ENCODE measurements around the gene TMEM190. TPM values are rescaled to one million over a fixed set of nuclear protein-coding genes. Genes with fewer than 3 reads are reported as not detected.

Gene TMEM190
- polyA plus RNA-seq, 4 donors: 0.30 to 0.31 TPM; not detected in 2

DNA sequence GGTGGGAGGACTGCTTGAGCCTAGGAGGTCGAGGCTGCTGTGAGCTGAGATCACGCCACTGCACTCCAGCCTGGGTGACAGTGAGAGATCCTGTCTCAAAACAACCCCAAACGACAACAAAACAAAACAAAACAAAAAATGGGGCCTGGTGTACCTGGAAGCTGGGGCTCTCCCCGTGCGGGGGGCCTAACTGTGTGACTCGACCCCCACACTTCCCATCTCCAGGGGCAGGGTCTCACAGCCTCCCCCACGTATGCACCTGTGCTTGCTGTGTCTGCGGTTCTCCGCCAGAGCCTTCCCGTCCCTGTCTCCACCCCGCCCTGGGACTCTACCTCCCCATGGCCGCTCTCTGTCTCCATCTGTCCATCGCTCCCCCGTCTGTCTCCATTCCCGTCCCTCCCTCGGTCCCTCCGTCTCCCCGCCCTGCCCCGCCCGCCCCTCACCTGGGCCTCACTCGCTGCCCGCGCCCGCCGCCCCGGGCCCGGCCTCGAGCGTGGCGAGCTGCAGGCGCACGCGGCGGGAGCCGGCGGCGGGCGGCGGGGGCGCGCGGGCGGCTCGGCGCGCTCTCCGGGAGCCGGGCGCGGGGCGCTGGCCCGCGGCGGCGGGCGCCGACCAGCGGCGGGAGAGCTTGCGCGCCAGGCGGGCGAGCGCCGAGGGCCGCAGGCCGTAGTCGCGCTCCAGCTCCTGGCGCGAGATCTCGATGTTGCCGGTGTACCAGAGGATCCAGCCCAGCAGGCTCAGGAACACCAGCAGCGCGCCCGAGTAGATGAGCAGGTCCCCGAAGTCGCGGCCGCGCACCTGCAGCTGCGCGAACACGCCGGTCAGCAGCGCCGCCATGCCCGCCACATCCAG is 6.9 kb downstream of the TMEM190 start:
- H3K27me3 ChIP-seq (ENCODE audit: control insufficient read depth in 3 of 3, insufficient read depth in 3 of 3, low read length in 3 of 3): no peaks in the 10 kb centered on the region
- no peak for FAIRE-seq
- peak in 1 of 2 donors; percentile 58 for DNase-seq
- WGBS, 3 donors: 3 to 6% (median 4%) methylated on average over 44 to 88 of the region's 88 CpGs
- peaks cover 0 to 7% of the 10 kb centered on the region in 2 donors for H3K9me3 ChIP-seq (ENCODE audit: control insufficient read depth in 2 of 2, insufficient read depth in 1 of 2, low read depth in 1 of 2, low read length in 1 of 2)
- H3K36me3 ChIP-seq (ENCODE audit: control insufficient read depth in 3 of 3, insufficient read depth in 2 of 3, low read depth in 1 of 3, low read length in 3 of 3): peaks cover 4 to 43% (median 10%) of the 10 kb centered on the region in 3 donors
- peak overlapping the region; percentile 86 to 97 (median 86) for H3K27ac ChIP-seq (ENCODE audit: low read depth in 1 of 3, low read length in 2 of 3)
- peak overlapping the region; percentile 44 to 75 (median 63) for H3K4me3 ChIP-seq (ENCODE audit: low read depth in 1 of 3, low read length in 3 of 3)
- peaks cover 7 to 33% (median 8%) of the 10 kb centered on the region in 3 donors for H3K4me1 ChIP-seq (ENCODE audit: control insufficient read depth in 3 of 3, insufficient read depth in 2 of 3, low read depth in 1 of 3, low read length in 2 of 3)

- FAIRE-seq (no peak), DNase-seq (peak; percentile 77 to 85)
- peak within 1 kb of the TSS; percentile 86 to 99 (median 97) for H3K27ac ChIP-seq (ENCODE audit: low read depth in 1 of 3, low read length in 2 of 3)
- WGBS, 3 donors: 5 to 16% (median 11%) methylated on average over 53 to 72 of the region's 72 CpGs
- H3K36me3 ChIP-seq (ENCODE audit: control insufficient read depth in 3 of 3, insufficient read depth in 2 of 3, low read depth in 1 of 3, low read length in 3 of 3): peaks cover 4 to 45% (median 17%) of the 10 kb centered on the region in 3 donors
- peak within 1 kb of the TSS; percentile 63 to 97 (median 75) for H3K4me3 ChIP-seq (ENCODE audit: low read depth in 1 of 3, low read length in 3 of 3)
- H3K9me3 ChIP-seq (ENCODE audit: control insufficient read depth in 2 of 2, insufficient read depth in 1 of 2, low read depth in 1 of 2, low read length in 1 of 2): peaks cover 0 to 7% of the 10 kb centered on the region in 2 donors
- peaks cover 8 to 37% (median 12%) of the 10 kb centered on the region in 3 donors for H3K4me1 ChIP-seq (ENCODE audit: control insufficient read depth in 3 of 3, insufficient read depth in 2 of 3, low read depth in 1 of 3, low read length in 2 of 3)
- no peaks in the 10 kb centered on the region for H3K27me3 ChIP-seq (ENCODE audit: control insufficient read depth in 3 of 3, insufficient read depth in 3 of 3, low read length in 3 of 3)
These were observed 7.7 kb downstream of the TMEM190 start, which contains the start of gene TMEM238 for GRCh38 chr19:55384131-55384919. TMEM238 (minus strand) TSS chr19:55384292; CDS start chr19:55384259, 33 bp downstream.

DNA sequence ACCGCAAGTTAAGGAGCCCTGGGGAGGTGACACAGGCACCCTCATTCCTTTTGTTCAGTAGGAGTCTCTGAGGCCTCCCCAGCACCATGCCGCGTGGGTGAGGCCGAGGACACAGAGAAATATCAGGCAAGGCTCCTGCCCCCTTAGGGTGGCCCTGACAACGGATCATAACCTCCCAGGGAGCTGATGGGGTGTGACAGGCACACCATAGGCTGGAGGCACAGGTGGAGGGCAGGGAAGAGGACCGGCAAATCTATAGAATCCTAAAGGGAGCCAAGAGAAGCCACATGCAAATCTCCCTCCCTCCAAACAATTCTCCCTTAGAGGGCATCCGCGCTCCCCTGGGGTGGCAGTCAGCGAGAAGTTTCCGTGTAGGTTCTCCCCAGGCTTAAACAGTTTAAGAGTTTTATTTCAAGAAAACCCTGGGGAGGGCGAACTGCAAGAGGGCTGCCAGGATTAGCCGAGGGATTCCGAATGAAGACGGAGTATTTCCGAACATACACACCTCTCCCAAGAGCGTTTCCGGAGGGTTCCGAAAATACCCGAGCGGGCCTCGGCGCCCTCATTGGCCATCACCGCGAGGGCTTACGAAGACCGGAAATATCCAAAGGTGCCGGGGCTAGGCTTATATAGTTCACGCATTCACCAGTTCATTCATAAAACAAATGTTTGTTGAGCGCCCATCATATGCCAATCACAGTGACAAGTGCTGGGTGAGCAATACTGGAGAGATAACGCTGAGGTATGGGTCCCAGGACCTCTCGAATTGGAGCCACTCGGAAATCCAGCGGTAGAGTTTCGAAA is 8.5 kb downstream of the TMEM190 start:
- Histone ChIP-seq H3K36me3 (ENCODE audit: control insufficient read depth in 3 of 3, insufficient read depth in 2 of 3, low read depth in 1 of 3, low read length in 3 of 3) (peaks cover 4 to 49% (median 17%) of the 10 kb centered on the region in 3 donors), H3K9me3 (ENCODE audit: control insufficient read depth in 2 of 2, insufficient read depth in 1 of 2, low read depth in 1 of 2, low read length in 1 of 2) (peaks cover 0 to 7% of the 10 kb centered on the region in 2 donors), H3K27ac (ENCODE audit: low read depth in 1 of 3, low read length in 2 of 3) (peak overlapping the region; percentile 86 to 99 (median 97)), H3K4me3 (ENCODE audit: low read depth in 1 of 3, low read length in 3 of 3) (peak overlapping the region; percentile 47 to 97 (median 75)), H3K4me1 (ENCODE audit: control insufficient read depth in 3 of 3, insufficient read depth in 2 of 3, low read depth in 1 of 3, low read length in 2 of 3) (peaks cover 8 to 37% (median 12%) of the 10 kb centered on the region in 3 donors), H3K27me3 (ENCODE audit: control insufficient read depth in 3 of 3, insufficient read depth in 3 of 3, low read length in 3 of 3) (no peaks in the 10 kb centered on the region)
- 3 to 4% (median 4%) methylated on average over 34 of the region's 34 CpGs for WGBS, 3 donors
- no peak for FAIRE-seq
- peak; percentile 97 to 98 for DNase-seq

- peaks cover 4 to 53% (median 17%) of the 10 kb centered on the region in 3 donors for H3K36me3 ChIP-seq (ENCODE audit: control insufficient read depth in 3 of 3, insufficient read depth in 2 of 3, low read depth in 1 of 3, low read length in 3 of 3)
- no peak for FAIRE-seq
- peaks cover 8 to 37% (median 12%) of the 10 kb centered on the region in 3 donors for H3K4me1 ChIP-seq (ENCODE audit: control insufficient read depth in 3 of 3, insufficient read depth in 2 of 3, low read depth in 1 of 3, low read length in 2 of 3)
- H3K27me3 ChIP-seq (ENCODE audit: control insufficient read depth in 3 of 3, insufficient read depth in 3 of 3, low read length in 3 of 3): no peaks in the 10 kb centered on the region
- peaks cover 0 to 7% of the 10 kb centered on the region in 2 donors for H3K9me3 ChIP-seq (ENCODE audit: control insufficient read depth in 2 of 2, insufficient read depth in 1 of 2, low read depth in 1 of 2, low read length in 1 of 2)
- DNase-seq: peak; percentile 99
- 0% methylated on average over 68 of the region's 68 CpGs for WGBS, 3 donors
- peak within 1 kb of the TSS; percentile 86 to 99 (median 97) for H3K27ac ChIP-seq (ENCODE audit: low read depth in 1 of 3, low read length in 2 of 3)
- peak within 1 kb of the TSS; percentile 75 to 97 (median 95) for H3K4me3 ChIP-seq (ENCODE audit: low read depth in 1 of 3, low read length in 3 of 3)
These were observed 9.3 kb downstream of the TMEM190 start, which contains the start of gene RPL28 for GRCh38 chr19:55385724-55386492. RPL28 (plus strand) TSS chr19:55385932; CDS start chr19:55386358, 426 bp downstream.

DNA sequence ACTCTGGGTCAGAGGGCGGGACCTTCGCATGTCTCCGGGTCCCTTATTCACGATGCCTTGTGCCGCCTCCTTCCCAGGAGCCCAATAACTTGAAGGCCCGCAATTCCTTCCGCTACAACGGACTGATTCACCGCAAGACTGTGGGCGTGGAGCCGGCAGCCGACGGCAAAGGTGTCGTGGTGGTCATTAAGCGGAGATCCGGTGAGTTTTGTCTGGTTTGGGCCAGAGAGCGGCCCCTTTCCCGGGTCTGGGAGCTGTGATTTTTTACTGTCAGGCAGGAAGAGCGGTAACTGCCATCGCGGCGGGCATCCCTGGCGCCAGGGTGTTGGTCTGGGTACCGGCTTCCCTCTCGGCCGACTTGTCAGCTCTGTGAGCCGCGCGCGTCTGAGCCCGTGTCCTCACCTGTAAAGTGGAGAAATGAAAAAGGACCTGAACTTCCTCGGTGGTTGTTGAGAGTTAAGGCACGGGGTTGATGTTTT is 9.9 kb downstream of the TMEM190 start:
- no peak for FAIRE-seq
- H3K36me3 ChIP-seq (ENCODE audit: control insufficient read depth in 3 of 3, insufficient read depth in 2 of 3, low read depth in 1 of 3, low read length in 3 of 3): peaks cover 4 to 59% (median 20%) of the 10 kb centered on the region in 3 donors
- H3K27ac ChIP-seq (ENCODE audit: low read depth in 1 of 3, low read length in 2 of 3): peak overlapping the region in 2 of 3 donors; percentile 66 to 97
- 1% methylated on average over 33 of the region's 33 CpGs for WGBS, 3 donors
- DNase-seq: peak in 1 of 2 donors; percentile 16
- H3K27me3 ChIP-seq (ENCODE audit: control insufficient read depth in 3 of 3, insufficient read depth in 3 of 3, low read length in 3 of 3): no peaks in the 10 kb centered on the region
- H3K9me3 ChIP-seq (ENCODE audit: control insufficient read depth in 2 of 2, insufficient read depth in 1 of 2, low read depth in 1 of 2, low read length in 1 of 2): peaks cover 0 to 7% of the 10 kb centered on the region in 2 donors
- H3K4me1 ChIP-seq (ENCODE audit: control insufficient read depth in 3 of 3, insufficient read depth in 2 of 3, low read depth in 1 of 3, low read length in 2 of 3): peaks cover 8 to 37% (median 13%) of the 10 kb centered on the region in 3 donors
- H3K4me3 ChIP-seq (ENCODE audit: low read depth in 1 of 3, low read length in 3 of 3): peak overlapping the region; percentile 63 to 97 (median 95)

DNA sequence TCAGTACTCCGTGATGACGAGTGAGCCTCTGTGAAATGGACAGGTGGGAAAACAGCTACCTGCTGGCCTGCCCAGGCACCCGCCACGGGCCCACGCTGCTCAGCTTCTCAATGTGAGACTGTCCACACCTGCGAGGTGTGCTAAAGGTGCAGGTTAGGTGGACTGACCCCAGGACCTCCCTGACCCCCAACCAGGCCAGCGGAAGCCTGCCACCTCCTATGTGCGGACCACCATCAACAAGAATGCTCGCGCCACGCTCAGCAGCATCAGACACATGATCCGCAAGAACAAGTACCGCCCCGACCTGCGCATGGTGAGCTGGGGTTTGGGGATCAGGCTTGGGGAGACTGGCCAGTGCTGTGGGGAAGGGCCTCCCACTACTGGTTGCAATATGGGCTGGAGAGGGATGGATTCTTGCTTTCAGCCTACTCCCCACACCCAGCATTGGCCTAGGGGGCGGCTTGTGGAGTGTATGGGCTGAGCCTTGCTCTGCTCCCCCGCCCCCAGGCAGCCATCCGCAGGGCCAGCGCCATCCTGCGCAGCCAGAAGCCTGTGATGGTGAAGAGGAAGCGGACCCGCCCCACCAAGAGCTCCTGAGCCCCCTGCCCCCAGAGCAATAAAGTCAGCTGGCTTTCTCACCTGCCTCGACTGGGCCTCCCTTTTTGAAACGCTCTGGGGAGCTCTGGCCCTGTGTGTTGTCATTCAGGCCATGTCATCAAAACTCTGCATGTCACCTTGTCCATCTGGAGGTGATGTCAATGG is 11.3 kb downstream of the TMEM190 start:
- no peak overlapping the region for H3K27ac ChIP-seq (ENCODE audit: low read depth in 1 of 3, low read length in 2 of 3)
- peaks cover 0 to under 1% of the 10 kb centered on the region in 2 donors for H3K9me3 ChIP-seq (ENCODE audit: control insufficient read depth in 2 of 2, insufficient read depth in 1 of 2, low read depth in 1 of 2, low read length in 1 of 2)
- peak overlapping the region in 2 of 3 donors; percentile 63 to 97 for H3K4me3 ChIP-seq (ENCODE audit: low read depth in 1 of 3, low read length in 3 of 3)
- peaks cover 4 to 65% (median 20%) of the 10 kb centered on the region in 3 donors for H3K36me3 ChIP-seq (ENCODE audit: control insufficient read depth in 3 of 3, insufficient read depth in 2 of 3, low read depth in 1 of 3, low read length in 3 of 3)
- 78 to 82% (median 79%) methylated on average over 24 of the region's 24 CpGs for WGBS, 3 donors
- DNase-seq (no peak), FAIRE-seq (no peak)
- no peaks in the 10 kb centered on the region for H3K27me3 ChIP-seq (ENCODE audit: control insufficient read depth in 3 of 3, insufficient read depth in 3 of 3, low read length in 3 of 3)
- H3K4me1 ChIP-seq (ENCODE audit: control insufficient read depth in 3 of 3, insufficient read depth in 2 of 3, low read depth in 1 of 3, low read length in 2 of 3): peaks cover 7 to 37% (median 13%) of the 10 kb centered on the region in 3 donors
